SK-N-MC (cell line): Measurements from ENCODE around the gene ARHGAP29.
"Not testable (repeated sequence)": the region's sequence is repeated elsewhere in the genome, so short reads cannot be mapped to it uniquely, and the experiment has no call there.

ENCODE experiments used
- DNase-seq: peaks from one replicate; pipeline ENCODE4 v3.0.0-alpha.2; 2011; ENCODE audit warnings: low read depth, low spot score
- H3K27ac ChIP-seq: fragments of 200-600 bp; sonication (generic); 2 replicates; pipeline ENCODE4 v1.5.1; 2016; ENCODE audit warnings: mixed run types
- H3K36me3 ChIP-seq: fragments of 200-600 bp; sonication (generic); 2 replicates; pipeline ENCODE4 v1.6.1; 2017; ENCODE audit warnings: antibody characterized with exemption, low read length, mixed read lengths; ENCODE audit not compliant: insufficient read depth
- H3K4me3 ChIP-seq: fragments of 200-600 bp; sonication (generic); 2 replicates; pipeline ENCODE4 v1.5.1; 2016
- H3K9ac ChIP-seq: fragments of 200-600 bp; sonication (generic); 2 replicates; pipeline ENCODE4 v1.8.0; 2017; ENCODE audit warnings: mixed run types, mixed read lengths; ENCODE audit not compliant: insufficient read length
- H3K9me3 ChIP-seq: fragments of 200-600 bp; sonication (generic); 2 replicates; pipeline ENCODE4 v1.6.1; 2017; ENCODE audit warnings: low read depth, mild to moderate bottlenecking, antibody characterized with exemption, low read length, moderate library complexity, mixed read lengths
- EZH2 ChIP-seq: fragments of 200-600 bp; sonication (generic); IDR thresholded peaks from one replicate; pipeline ENCODE4 v1.6.1; 2017; ENCODE audit warnings: antibody characterized with exemption
- FOXP2 ChIP-seq: optimal IDR thresholded peaks from 2 replicates; pipeline ENCODE3; 2011; ENCODE audit warnings: mild to moderate bottlenecking, moderate library complexity; ENCODE audit not compliant: insufficient read depth; ENCODE audit errors: extremely low read length, control extremely low read depth
- POLR2AphosphoS5 ChIP-seq: IDR thresholded peaks from 2 replicates; pipeline ENCODE4 v1.6.1; 2012; ENCODE audit warnings: mild to moderate bottlenecking, low read depth, low read length, borderline replicate concordance

Gene ARHGAP29

GRCh38 chr1:94191216-94191615, 46.2 kb downstream of the ARHGAP29 start:
- TF ChIP-seq FOXP2: no peak
- TF ChIP-seq EZH2: no peak
- no peak for TF ChIP-seq POLR2AphosphoS5
- Histone ChIP-seq H3K9ac (no peak overlapping the region), H3K4me3 (no peak overlapping the region), H3K9me3 (no peaks in the 10 kb centered on the region), H3K27ac (no peak overlapping the region), H3K36me3 (no peaks in the 10 kb centered on the region)
- no peak for DNase-seq

GRCh38 chr1:94186946-94187345, 50.4 kb downstream of the ARHGAP29 start:
- no peak for DNase-seq
- TF ChIP-seq FOXP2 (no peak), EZH2 (no peak), POLR2AphosphoS5 (no peak)
- Histone ChIP-seq H3K36me3 (no peaks in the 10 kb centered on the region), H3K27ac (no peak overlapping the region), H3K9ac (no peak overlapping the region), H3K9me3 (no peaks in the 10 kb centered on the region), H3K4me3 (no peak overlapping the region)

- no peak overlapping the region for H3K27ac ChIP-seq
- no peaks in the 10 kb centered on the region for H3K9me3 ChIP-seq
- H3K9ac ChIP-seq: no peak overlapping the region
- TF ChIP-seq EZH2 (no peak), FOXP2 (no peak), POLR2AphosphoS5 (no peak)
- H3K36me3 ChIP-seq: no peaks in the 10 kb centered on the region
- no peak overlapping the region for H3K4me3 ChIP-seq
- DNase-seq: no peak
Measured at GRCh38 chr1:94183197-94183815, 54.1 kb downstream of the ARHGAP29 start.

GRCh38 chr1:94182191-94182590, 55.2 kb downstream of the ARHGAP29 start:
- no peak overlapping the region for H3K9ac ChIP-seq
- no peak for DNase-seq
- no peak overlapping the region for H3K27ac ChIP-seq
- H3K36me3 ChIP-seq: no peaks in the 10 kb centered on the region
- TF ChIP-seq EZH2 (no peak), FOXP2 (no peak), POLR2AphosphoS5 (no peak)
- no peak overlapping the region for H3K4me3 ChIP-seq
- H3K9me3 ChIP-seq: no peaks in the 10 kb centered on the region

- Histone ChIP-seq H3K9ac (no peak overlapping the region), H3K4me3 (no peak overlapping the region), H3K36me3 (no peaks in the 10 kb centered on the region), H3K9me3 (no peaks in the 10 kb centered on the region), H3K27ac (no peak overlapping the region)
- TF ChIP-seq FOXP2 (no peak), EZH2 (no peak), POLR2AphosphoS5 (no peak)
- DNase-seq: no peak
Measured at GRCh38 chr1:94180650-94181049, 56.7 kb downstream of the ARHGAP29 start.

GRCh38 chr1:94178901-94179300, 58.5 kb downstream of the ARHGAP29 start:
- no peak for DNase-seq
- Histone ChIP-seq H3K36me3 (no peaks in the 10 kb centered on the region), H3K27ac (no peak overlapping the region), H3K9me3 (no peaks in the 10 kb centered on the region), H3K9ac (no peak overlapping the region), H3K4me3 (no peak overlapping the region)
- TF ChIP-seq FOXP2 (no peak), POLR2AphosphoS5 (no peak), EZH2 (no peak)

- Histone ChIP-seq H3K27ac (no peak overlapping the region), H3K9ac (no peak overlapping the region), H3K4me3 (no peak overlapping the region), H3K9me3 (no peaks in the 10 kb centered on the region), H3K36me3 (no peaks in the 10 kb centered on the region)
- DNase-seq: no peak
- TF ChIP-seq FOXP2: no peak
- no peak for TF ChIP-seq POLR2AphosphoS5
- TF ChIP-seq EZH2: no peak
Measured at GRCh38 chr1:94169126-94169525, 68.3 kb downstream of the ARHGAP29 start.

- H3K9me3 ChIP-seq: no peaks in the 10 kb centered on the region
- DNase-seq: no peak
- H3K9ac ChIP-seq: no peak overlapping the region
- no peak overlapping the region for H3K27ac ChIP-seq
- no peak overlapping the region for H3K4me3 ChIP-seq
- no peaks in the 10 kb centered on the region for H3K36me3 ChIP-seq
- TF ChIP-seq POLR2AphosphoS5 (no peak), FOXP2 (no peak), EZH2 (no peak)
Measured at GRCh38 chr1:94165843-94166242, 71.5 kb downstream of the ARHGAP29 start.

- not testable (repeated sequence) for DNase-seq, H3K4me3 ChIP-seq, H3K9me3 ChIP-seq, H3K36me3 ChIP-seq, H3K27ac ChIP-seq, H3K9ac ChIP-seq
Measured at GRCh38 chr1:94164885-94165284, 72.5 kb downstream of the ARHGAP29 start.

- H3K36me3 ChIP-seq, H3K9ac ChIP-seq: not testable (repeated sequence)
Measured at GRCh38 chr1:94164121-94164520, 73.3 kb downstream of the ARHGAP29 start.

GRCh38 chr1:94163249-94163648, 74.1 kb downstream of the ARHGAP29 start:
- not testable (repeated sequence) for H3K36me3 ChIP-seq, H3K27ac ChIP-seq, DNase-seq, H3K9me3 ChIP-seq, H3K4me3 ChIP-seq, H3K9ac ChIP-seq

More at GRCh38 chr1:94164121-94164520, 73.3 kb downstream of the ARHGAP29 start:
- not testable (repeated sequence) for H3K4me3 ChIP-seq, H3K27ac ChIP-seq, H3K9me3 ChIP-seq, DNase-seq
